GM21825 (cell line): ENCODE measurements around the gene ARRDC3.
"Not testable (repeated sequence)": the region's sequence is repeated elsewhere in the genome, so short reads cannot be mapped to it uniquely, and the experiment has no call there.

Source experiments
- ATAC-seq: cut with Tn5 transposase; IDR thresholded peaks from one replicate; pipeline ENCODE4 v1.9.1; 2021; ENCODE audit warnings: mild to moderate bottlenecking, moderate library complexity; ENCODE audit not compliant: unreplicated experiment

The ARRDC3 gene, protein sequence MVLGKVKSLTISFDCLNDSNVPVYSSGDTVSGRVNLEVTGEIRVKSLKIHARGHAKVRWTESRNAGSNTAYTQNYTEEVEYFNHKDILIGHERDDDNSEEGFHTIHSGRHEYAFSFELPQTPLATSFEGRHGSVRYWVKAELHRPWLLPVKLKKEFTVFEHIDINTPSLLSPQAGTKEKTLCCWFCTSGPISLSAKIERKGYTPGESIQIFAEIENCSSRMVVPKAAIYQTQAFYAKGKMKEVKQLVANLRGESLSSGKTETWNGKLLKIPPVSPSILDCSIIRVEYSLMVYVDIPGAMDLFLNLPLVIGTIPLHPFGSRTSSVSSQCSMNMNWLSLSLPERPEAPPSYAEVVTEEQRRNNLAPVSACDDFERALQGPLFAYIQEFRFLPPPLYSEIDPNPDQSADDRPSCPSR

DNA sequence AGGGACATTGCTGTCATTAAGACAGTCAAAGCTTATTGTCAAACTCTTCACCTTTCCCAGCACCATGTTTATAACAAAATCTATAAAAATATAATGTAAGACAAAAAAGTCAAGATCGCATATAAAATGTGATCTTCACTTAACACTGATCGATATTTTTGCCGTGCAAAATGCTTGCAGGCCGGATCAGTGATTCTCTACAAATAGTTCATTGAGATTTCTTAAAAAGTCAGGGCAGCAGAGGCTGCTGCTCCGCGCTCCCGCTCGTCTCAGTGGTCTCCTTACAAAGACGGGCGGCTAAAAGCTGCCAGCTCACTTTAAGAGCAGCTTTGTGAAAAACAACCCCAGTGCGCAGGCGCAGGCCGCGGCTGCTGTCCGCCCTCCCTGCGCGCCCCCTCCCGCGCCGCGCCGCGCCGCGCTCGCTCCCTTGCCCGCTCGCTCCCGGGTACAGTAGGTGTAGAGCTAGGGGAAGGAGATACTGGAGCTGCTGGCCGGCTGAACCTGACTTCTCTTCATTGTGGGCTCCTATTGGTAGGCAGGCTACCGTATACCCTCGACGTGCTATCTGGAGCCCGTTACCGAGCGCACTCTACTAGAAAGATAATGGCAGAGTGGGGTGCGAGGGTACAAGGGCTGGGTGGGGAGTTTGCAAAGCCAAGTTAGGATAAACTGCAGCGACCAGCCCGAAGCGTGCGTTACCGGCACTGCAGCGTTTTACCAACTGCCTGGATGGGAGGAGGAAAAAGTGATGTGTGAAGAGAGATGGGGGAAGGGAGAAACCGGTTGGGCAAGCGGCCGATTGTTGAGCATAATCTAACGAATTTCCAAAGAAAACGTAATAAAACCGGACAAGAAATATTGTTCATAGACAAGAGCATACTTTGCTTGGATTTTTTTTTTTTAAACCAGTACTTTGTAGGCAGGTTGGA is at the start of gene ARRDC3:
TSS of gene ARRDC3 (minus strand) at position 291 of the 929 bp plus-strand sequence. CDS start at position 66, 225 bp downstream.
- peak; percentile 52 for ATAC-seq

DNA sequence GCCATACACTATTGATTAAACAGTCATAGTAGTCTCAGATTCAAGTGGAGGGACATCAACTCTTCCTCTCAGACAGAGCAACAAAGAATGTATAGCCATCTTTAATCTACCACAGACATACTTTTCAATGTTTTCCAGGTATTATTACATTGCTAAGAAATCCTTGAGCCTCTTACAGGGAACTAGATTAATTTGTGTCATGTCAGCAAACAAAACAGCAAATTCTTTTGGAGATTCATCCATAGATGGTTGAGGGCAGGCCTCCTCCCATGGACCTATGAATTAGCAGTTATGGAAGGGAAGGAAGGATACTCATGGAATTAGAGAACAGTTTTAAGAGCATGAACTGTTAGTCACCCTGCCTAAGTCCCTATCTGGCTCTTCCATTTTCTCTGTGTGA is 47.8 kb upstream of the ARRDC3 start:
- ATAC-seq = no peak

DNA sequence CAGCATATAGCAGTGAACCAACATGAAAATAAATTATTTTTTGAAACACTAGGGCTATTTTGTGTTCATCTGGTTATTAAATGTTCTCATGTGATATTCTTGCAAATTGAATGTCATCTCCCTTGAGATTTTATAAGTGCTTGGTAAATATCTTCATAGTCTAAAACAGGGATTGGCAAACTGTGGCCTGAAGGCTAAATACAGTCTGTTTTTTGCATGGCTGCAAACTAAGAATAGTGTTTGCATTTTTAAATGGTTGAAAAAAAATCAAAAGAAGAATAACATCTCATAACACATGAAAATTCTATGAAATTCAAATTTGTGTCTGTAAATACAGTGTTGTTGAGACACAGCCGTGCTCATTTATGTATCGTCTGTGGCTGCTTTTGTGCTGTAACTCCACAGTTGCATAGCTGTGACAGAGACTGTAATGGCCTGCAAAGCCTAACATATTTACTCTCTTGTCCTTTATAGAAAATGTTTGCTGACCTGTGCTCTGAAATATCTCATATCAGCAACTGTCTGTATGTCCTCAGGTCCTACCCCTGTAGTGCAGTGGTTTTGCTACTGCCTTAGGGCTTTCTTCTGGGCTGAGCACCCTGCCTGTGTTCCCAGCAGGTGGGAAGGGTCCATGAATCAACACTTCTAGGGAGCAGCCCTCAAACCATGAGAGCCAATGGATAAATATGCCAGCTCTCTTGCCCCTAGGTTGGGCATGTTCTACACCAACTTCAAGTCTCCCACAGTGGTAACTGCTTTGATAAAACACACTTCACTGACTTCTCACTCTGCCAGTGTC is 41.7 kb upstream of the ARRDC3 start:
- no peak for ATAC-seq

DNA sequence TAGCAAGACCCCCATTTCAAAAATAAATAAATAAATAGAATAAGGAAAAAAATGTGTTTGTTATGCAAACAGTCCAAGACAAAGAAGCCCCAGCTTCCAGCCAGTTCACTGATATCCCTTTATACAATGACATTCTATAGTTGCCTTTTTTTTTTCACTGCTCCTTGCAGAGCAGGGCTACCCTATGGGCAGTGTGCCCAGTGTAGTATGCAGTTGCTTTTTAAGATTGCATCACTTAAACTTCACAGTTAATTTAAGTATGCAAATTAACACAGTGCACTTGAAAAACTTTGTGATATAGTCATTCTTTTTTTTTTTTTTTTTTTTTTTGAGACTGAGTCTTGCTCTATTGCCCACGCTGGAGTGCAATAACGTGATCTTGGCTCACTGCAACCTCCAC is 40.8 kb upstream of the ARRDC3 start:
- ATAC-seq = no peak

DNA sequence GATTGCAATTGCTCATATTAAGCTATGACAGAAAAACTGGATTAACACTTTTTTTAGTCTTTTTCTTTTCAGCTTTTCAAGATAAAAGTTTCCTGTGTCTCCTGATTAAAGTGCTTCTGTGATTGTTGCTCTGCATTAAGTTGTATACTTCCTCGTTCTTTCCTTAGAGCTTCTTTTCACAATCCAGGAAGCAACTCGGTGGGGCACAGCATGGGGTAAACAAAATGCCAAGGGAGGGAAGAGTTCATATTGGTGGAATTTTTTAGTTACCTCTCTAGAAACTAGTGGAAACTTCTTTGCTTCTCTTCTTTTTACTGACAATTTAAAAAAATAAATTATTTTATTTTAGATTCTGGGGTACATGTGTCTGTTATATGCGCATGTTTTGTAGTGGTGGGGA is 37.8 kb upstream of the ARRDC3 start:
- no peak for ATAC-seq

DNA sequence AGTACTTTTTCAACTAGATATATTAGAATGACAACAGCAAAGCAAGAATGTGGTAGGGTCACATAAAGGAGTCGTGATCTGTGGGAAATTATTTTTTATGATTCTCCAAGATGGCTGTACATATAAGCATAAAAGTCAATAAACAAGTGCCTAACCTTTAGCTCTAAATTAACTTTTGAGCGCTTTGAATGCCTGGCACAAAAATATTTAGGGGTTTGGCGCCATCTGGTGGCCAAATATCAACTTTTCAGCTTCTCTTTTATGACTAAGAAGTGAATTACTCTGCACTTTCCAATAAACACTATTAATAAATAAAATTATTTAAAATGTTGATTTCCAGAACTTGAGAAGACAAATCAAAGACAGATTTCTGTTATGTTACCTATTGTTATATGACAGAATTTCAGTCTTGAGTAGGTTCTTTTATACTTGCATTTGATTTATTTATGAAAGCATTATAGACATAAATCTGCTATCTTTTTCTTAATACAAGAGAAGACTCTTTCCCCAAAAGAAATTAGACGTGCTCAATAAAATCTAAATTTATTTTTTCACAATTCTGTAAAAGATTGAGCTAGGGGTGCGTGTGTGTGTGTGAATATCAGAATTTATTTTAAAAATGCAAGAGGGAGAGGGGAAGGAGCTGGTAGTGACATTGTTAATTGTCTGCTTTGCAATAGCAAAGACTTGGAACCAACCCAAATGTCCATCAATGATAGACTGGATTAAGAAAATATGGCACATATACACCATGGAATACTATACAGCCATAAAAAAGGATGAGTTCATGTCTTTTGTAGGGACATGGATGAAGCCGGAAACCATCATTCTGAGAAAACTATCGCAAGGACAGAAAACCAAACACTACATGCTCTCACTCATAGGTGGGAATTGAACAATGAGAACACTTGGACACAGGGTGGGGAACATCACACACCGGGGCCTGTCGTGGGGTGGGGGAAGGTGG is 36.7 kb upstream of the ARRDC3 start:
- peak; percentile 77 for ATAC-seq

DNA sequence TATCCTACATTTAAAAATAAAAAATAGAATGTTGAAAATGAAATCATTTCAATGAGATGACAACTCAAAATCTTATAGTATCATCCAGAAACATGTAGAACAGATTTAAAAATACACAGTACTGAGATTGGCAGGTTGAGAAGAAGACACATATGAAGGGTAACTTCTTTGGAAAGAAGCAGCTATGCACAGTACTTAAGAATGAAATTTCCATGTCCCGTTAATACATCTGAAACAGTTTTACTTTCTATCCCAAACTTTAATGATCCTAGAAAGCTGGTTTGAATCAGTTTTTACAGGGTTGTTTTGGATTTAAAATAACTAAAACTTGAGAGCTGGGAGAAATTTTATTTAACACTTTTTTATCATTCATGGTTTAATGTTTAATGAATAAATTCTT is 36.0 kb upstream of the ARRDC3 start:
- ATAC-seq = no peak

DNA sequence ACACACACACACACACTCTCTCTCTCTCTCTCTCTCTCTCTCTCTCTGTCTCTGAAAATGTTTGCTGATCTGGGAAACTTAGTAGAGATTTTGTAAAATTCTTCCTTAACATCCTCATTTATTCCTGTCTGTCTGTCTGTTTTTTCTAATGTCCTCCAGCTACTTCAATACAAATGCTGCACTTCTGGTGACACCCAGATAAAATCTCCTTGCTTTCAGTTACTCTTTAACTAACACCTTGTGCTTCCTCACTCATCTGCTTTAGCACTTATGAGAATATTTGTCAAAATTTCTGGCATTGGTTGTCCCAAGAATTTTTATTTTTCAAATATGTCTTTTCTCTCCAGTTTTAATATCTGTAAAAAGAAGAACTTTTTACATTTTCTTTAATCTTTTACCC is 35.0 kb upstream of the ARRDC3 start:
- ATAC-seq = no peak

DNA sequence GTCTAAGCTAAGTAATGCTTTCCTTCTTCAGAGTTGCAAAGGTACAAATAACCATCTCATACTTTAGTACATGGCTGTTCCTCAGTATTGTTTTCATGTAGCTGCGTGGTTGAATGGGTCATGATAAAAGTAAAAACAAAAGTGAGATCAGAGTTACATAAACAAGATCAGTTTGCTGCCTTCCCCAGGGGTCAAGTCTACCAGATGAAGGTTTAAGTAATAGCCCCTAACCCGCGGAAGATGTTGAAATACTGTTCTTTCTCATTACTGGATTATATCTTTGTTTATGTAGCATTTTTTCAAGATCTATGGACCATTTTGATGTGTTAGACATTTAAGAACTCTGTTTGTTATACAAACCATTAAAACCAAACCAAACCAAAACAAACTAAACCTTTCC is 34.1 kb upstream of the ARRDC3 start:
- no peak for ATAC-seq

DNA sequence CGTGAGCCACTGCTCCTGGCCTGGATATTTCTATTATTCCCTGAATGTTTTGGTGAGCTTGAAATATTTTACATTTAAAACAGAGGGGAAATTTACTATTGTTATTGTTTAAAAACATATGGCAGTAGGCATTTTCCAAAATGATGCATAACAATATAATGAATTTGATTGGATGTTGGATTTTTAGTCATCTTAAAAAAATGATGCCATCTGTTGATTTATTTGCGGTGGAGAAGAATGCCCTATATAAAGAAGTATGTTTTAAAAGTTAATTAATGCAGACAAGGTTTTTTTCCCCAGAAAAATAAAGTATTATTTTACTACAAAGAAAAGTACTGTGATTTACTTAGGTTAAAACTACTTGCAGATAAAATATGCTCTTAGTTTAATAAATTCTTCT is 33.4 kb upstream of the ARRDC3 start:
- no peak for ATAC-seq

DNA sequence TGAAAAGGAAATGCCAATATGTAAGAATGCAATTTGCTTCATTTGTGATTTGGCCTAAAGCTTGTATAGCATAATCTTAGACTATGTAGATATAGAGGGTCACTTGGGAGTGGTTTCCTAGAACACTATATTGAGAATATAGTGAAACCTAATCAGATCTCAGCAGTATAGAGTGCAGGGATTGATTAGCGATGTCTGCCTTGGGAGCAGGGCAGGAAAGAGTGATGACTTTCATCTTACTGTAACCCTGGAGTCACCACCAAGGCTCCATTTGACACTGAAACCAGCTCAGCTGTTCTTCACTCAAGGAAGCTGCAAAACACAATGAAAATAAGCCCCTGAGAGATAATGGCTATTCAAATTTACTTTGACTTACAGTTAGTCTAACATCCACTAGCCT is 26.2 kb upstream of the ARRDC3 start:
- ATAC-seq = no peak

DNA sequence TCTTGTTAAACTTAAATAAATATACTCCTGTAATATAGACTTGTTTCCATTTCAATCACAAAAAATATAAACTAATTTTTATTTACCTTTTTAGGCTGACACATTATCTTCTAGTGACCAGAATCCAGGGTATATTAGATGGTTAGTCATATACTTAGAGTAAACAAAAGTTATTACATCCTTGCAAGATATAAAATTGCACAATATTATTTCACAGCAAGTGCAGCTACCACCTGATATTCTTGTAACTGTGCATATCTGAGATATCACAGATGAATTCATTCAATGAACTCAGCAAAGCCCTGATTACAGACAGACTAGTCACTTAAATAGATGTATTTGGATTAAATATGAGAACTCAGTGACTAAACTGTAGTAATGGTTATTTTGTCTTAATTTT is 25.6 kb upstream of the ARRDC3 start:
- no peak for ATAC-seq

DNA sequence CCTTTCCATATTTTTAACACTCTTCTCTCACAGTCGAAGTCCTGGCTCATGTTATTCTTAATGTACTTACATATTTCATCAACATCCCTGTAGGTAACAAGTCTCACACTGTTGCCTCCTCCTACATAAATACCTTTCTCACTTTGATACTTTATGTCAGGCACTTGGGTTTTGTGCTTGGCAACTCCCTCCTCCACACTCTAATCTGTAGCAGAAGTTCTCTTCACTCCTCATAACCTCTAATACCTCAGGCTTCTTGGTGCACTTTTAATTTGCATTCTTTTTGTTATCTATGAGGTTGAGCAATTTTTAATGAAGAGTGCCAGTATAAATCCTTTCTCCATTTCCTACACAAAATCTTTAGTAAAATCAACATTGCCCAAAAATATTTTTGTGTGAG is 24.1 kb upstream of the ARRDC3 start:
- no peak for ATAC-seq

DNA sequence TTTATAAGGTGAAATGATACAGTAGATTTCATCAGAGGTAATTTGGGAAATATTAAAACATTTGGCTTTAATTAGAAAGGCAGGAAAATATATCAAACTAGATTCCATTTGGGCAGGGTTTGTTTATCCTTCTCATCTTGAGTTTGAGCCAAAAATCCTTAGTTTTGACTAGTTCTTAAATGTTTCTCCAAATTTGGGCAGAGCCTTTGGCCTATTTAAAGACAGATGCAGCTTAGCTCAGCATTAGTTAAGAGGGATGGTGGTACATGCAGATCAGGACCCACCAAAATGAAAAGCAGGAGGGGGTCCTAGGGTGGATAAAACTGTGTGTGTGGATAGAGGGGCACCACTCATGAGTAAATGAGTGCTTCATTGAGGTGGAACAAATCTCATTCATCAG is 20.3 kb upstream of the ARRDC3 start:
- no peak for ATAC-seq

DNA sequence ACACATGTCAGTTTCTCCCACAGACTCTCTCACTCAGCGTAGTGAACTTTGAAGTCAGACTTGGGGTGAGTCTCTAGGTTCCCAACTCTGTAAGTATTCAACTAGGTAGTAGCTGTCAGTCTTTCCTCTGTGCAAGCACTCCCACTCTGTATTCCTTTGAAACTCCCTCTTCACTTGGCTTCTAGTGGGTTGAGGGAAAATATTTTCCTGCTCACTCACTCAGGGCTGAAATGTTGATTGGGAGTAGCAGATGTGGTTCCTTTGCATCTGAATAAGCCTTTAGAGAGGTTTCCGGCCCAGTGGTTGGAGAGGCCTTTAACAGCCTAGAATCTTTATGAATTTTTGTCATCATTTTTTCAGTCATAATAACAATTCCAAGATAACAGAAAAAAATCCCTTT is 18.1 kb upstream of the ARRDC3 start:
- no peak for ATAC-seq

DNA sequence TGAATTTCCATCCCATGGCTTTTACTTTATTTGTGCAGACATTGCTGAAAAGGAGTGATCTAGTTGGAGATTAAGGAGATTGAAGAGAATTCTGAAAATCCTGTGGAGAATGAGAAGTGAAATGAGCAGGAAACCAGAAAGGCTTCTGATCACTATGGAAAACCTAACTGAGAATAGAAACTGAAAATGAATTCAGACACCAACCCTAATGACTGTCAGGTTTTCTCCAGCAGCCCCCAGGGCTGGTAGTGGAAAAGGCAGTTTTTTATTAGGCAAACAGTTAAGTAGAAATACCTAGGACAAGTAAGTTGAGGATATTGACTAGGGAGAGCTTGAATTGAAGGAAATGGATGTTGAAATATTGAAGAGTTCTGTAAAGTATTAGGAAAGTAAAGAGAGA is 14.7 kb upstream of the ARRDC3 start:
- ATAC-seq = peak; percentile 74

DNA sequence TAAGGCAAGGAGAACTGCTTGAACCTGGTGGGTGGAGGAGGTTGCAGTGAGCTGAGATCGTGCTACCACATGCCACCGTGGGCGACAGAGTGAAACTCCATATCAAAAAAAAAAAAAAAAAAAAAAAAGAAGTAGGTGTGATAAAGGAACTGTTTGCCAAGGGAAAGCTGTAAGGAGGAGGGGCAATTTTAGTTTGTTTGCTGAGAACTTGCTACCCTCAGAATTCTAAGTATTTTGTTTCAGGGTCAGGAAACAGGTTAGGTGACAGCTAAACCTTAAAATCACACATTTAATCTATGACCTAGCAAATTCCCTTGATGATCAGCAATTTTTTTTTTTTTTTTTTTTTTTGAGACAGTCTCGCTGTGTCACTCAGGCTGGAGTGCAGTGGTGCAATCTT is 7.2 kb upstream of the ARRDC3 start:
- ATAC-seq = no peak

DNA sequence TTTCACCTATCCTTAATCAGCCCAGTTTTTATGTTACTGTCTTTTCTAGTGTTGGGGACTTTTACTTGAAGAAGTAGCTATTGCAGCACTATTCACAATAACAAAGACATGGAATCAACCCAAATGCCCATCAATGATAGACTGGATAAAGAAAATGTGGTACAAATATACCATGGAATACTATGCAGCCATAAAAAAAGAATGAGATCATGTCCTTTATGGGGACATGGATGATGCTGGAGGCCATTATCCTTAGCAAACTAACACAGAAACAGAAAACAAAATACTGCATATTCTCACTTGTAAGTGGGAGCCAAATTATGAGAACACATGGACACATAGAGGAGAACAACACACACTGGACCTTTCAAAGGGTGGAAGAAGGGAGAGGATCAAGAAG is 6.4 kb upstream of the ARRDC3 start:
- not testable (repeated sequence) for ATAC-seq

DNA sequence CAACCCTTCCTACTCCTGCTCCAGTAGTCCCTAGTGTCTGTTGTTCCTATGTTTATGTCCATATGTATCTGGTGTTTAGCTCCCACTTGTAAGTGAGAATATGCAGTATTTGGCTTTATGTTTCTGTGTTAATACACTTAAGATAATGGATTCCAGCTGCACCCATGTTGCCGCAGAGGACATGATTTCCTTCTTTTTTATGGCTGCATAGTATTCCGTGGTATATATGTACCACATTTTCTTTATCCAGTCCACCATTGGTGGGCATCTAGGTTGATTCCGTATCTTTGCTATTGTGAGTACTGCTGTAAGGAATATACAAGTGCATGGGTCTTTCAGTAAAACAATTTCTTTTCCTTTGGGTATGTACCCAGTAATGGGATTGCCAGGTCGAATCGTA is 5.2 kb upstream of the ARRDC3 start:
- ATAC-seq = no peak

DNA sequence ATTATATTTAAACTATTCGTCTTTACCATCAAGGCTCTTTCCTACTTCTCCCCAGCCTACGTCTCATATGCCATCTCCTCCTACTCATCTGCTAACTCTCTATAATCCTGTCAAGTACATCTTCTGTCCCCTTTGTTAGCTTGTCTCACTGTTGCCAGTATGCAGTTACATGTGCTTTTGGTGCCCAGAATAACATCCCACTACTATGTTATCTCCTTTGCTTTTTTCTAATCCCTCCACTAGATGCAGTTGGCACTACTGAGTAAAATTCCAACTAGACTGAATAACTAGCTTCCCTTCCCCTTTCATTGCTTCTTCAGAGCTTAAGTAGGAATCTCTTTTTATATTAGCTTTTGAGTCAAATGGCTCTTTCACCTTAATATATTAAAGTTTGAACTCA is 3.0 kb upstream of the ARRDC3 start:
- no peak for ATAC-seq
